Suppressor macrophage (primary cell): ENCODE data around the gene TTC39A.

ENCODE experiments used
- DNase-seq, 4 experiments: peaks; one replicate each; pipeline ENCODE4 v3.0.0-alpha.2; 2020 to 2022

TTC39A gene

DNA sequence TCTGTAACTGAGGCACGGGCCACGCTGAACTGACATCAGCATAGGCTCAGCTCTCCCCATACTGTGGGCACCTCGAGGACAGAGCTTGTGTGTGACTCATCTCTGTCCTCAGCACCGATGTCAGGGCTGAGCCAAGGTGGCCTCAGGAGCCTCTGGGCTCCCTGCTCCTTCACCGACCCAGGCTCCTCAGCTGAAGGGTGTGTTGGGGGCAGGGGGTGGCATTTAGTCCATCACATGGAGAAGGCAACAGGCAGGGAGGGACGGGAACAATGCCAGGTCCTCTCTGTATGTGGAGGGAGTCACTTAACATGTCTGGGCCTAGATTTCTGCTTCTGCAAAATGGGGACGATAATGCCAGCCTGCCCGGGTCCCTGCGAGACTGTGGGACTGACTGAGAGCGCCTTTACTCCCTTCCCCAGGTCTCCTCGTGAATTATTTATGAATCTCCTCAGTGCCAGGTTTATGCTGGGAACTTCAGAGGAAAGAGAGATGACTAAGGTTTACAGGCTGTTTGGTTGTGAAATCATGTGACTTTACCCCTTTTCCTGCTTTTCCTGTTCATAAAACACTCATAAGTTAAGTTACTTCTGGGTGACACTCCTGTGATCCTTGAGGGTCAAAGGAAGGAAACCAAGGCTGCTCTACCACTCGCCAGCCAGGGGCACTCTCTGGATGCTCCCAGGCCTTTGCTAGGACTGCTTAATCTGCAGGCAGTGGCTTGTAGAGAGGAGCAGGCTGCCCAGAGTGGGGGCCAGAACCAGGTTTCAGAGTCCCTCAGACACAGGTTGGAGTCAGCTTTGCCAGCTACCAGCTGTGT, 16.2 kb downstream of the TTC39A start:
- DNase-seq = peak in 2 of 4 experiments; percentile 26

DNA sequence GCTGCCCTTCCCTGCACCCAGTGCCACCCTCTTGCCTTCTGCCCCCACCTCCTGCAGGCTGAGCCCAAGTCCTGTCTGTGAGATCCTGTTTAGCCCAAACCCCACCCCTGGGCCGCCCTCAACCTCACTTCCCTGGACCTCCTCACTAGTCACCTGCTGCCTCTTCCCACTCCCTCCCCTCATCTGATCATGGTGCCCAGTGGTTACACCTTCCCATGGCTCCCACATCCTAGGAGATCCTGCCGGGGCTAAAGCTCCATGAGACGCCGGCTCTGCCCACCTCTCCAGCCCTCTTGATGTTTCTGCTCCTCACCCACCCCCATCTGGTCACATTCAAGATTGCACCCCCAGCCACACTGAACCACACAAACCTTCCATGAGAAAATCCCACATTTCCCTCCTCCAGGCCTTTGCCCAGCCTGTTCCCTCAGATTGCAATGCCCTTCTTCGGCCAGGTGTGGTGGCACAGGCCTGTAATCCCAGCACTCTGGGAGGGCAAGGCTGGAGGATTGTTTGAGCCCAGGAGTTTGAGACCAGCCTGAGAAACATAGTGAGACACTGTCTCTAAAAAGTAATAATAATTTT, 17.0 kb downstream of the TTC39A start:
- no peak for DNase-seq

DNA sequence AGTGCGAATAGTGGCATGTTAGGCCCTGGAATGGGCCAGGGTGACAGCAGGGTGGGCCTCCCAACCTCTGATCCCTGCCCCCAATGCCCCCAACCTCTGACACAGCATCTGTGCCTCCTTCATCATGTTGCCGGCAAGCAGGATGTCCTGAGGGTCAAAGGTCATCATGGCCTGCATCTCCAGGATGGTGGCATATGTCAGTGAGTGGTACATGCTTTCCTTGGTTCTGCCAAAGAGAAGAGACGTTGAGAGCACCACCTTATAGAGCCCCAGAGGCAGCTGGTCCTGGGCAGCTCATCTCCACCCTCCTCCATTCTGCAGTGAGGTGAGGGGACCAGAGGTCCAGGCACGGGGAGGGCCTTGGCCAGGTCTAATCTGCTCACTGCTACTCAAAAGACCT, 17.6 kb downstream of the TTC39A start:
- DNase-seq = no peak

DNA sequence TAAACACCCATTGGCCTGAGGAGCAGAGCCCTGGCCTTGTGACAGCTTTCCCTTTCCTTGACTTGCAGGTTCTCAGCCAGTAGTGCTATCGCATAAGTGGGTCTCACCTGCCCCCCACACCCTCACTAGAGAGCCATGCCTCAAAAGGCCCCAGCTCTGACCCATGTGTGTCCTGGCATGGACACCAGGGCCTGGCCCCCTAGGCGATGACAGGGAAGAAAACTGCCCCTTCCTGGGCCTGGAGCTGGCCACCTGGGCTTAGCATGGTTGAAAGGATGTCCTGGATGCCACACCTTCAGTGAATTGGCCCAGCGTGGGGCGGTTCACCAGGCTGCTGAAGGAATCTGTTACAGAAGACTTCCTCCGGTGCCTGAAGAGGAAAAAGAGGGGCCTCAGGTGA, 18.5 kb downstream of the TTC39A start:
- no peak for DNase-seq

DNA sequence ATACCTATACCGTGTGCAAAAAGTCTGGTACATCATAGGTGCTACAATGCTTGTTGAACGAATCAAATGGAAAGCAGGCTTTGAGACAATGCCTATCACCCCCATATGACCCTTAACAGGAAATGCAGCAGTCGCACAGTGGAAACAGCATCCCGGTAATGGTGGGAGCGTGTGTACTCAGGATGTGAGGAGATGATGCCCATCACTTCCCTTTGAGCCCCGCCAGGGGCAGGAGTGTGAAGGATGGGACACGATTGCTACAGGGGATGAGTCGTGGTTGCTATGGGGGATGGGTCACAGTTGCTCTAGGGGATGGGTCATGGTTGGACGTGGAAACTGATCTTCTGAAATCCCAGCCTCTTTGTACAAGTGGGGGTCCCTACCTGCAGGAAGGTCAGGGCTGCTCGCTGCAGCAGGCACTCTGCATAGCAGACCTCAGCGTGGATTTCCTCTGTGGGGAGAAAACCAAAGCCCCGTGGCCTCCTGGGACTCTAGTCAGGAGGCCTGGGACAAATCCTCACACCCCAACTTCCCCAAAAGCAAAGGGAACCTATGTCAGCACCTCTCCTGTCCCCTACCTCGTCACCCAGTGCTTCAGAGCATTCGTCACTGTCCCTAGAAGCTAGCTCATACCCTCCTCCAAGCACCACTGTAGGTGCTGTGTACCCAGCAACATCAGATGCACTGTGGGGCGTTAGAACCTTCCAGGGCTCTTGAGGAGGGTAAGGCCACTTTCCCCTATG, 19.3 kb downstream of the TTC39A start:
- peak; percentile 19 to 51 (median 40) for DNase-seq

DNA sequence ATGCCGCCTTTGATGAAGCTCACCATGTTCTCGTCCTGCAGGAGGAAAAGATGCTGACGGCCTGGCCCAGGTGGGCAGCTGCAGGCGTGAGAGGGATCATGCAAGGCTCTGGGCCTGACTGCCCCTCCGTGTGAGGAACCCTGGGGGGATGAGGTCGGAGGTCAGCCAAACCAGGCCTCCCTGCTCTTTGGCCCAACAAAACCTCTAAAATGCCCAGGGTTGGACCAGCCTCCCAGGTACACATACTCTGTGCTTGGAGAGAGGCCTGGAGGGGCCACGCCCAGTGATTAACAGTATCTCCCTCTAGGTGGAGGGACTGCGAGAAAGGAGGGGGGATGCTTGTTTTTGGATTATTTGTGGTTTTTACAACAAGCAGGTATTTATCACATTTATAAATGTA, 21.1 kb downstream of the TTC39A start:
- DNase-seq = no peak

DNA sequence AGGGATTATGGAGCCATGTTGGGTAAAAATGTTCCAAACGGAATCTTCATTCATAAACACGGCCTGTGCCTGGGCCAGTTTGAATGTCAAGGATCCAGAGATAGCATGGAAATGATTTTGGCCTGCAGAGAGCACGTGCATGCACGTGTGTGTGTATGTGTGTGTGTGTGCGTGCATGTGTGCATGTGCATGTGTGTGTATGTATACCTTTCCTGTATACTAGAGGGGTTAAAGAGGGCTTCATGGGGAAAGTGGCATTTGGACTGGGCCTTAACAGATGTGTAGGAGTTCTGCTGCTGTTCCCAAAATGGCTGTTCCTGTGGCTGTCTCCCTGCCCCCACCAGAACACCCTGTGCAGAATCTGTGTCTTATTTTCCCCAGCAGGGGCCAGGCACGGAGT, 21.7 kb downstream of the TTC39A start:
- no peak for DNase-seq

DNA sequence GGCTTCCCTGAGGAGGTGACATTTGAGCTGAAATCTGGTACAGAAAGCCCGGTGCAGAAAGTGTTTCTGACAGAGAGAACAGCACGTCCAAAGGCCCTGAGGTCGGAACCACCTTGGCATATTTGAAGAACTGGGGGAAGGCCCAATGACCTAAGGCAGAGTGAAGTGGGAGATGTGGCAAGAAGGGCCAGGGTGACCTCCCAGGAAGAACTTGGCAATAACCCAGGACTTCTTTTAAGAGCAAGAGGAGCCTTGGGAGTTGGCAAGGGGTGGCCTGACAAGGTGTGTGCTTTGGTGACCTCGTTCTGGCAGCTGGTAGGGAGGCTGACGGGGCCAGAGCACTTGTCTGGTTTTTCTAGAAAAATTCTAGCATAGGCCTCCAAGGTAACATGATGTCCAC, 23.4 kb downstream of the TTC39A start:
- no peak for DNase-seq

DNA sequence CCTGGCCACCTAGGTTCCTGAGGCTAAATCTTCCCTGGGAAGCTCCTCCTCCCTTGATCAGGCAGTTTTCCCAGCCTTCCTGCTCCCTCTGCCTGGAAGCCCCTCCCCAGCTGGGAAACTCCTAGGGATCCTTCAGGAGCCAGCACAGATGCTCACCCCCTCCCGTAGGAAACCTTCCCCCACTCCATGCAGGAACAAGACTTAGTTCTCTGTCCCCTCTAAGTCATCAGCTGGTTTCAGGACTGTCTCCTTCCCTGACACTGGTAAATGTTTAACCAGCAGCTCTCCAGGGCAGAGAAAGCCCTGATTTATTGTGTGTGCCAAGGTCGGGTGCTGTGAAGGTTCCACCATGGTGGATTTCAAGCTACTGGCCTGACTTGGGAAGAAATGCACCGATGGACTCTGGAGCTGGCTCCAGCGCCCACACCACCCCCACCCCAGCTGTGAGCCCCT, 25.0 kb downstream of the TTC39A start:
- DNase-seq = no peak

DNA sequence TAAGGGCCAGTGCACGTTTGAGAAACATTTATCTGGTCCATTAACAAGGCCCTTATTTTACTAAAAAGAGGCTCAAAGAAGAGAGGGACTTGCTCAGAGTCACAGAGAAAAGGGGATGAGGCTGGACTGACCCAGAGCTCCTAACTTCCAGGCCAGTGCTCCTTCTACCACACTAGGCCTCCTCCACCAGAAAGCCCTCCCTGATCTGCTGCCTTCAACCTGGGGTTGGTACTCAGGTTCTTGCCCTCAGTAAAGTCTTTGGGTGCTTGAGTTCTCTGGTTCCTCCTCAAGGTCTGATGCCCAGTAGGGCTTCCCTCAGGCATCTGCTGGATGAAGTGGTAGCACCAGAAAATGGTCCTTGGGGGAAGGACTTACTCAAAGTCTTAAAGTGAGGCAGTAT, 26.0 kb downstream of the TTC39A start:
- no peak for DNase-seq

DNA sequence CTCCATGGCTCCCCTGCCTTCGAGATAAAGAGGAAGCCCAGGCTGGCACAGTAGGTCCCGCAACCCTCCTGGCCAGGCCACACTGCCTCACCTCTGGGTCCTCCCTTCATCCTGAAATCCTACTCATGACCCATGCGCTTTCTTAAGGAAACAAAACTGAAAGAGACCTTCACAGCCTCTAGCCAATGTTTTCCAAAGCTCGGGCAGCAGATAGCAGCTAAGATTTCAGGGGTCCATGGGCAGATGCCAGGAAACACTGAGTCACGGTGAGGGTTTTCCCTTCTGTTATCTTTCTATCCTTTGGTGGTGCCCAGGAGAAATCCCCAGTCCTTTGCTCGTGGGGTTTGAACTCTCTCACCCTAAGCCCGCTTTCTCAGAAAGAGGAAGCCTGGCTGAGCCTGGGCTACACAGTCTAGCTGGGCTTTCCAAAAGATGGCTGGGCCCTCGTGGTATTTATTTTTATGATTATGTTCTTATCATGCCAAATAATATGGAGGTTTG, 26.6 kb downstream of the TTC39A start:
- peak; percentile 51 to 65 (median 61) for DNase-seq

DNA sequence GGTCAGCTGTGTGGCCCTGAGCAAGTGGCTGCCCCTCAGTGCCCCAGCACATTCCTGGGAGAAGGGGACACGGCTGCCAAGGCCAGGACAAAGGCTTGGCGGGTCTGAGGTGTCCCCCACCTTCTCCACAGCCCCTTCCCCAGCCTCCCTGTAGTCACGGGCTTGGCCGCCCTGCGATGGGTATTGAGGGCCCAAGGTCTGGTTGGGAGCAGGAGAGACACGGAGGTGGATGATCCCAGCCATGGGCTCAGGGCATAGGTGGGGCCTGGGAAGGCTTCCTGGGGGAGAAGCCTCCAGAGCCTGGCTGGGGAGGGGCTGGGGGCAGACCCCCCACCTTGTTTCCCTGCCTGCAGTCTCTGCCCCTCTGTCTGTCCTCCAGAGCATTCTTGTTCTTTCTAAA, 27.0 kb downstream of the TTC39A start:
- no peak for DNase-seq

DNA sequence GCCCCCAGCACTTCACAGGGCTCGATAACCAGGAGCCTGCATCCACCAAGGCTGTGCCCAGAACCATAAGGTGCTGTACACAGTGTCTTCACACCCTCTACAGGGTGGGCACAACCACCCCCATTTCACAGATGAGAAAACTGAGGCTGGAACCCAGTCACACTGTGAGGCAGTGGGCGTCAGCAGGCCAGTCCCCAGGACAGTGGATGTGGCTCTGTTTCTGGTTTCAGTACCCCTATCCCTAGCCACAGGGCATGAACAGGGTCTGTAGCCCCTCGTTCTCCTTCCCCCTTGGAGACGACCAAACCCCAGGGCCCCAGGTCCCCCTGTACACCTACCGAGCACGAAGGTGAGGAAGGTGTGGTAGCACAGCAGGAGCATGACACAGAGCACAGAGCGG, 27.6 kb downstream of the TTC39A start:
- no peak for DNase-seq

DNA sequence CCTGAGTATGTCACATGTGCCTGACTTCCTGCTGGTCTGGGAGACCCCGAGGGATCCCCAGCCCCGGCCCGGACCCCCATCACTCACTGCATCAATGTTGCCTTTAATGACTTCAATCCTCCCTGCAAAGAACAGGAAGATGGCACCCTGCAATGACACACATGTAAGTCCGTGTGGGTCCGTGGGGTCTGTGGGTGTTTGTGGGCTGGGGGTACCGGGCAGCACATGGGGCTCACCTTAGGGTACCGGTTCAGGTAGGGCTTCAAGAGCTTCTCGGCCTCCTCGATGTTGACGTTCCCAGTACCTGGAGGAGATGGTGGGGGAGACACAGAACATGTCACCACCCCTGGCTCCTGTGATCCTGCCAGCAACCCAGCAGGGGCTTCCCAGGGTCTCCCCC, 28.1 kb downstream of the TTC39A start:
- no peak for DNase-seq

DNA sequence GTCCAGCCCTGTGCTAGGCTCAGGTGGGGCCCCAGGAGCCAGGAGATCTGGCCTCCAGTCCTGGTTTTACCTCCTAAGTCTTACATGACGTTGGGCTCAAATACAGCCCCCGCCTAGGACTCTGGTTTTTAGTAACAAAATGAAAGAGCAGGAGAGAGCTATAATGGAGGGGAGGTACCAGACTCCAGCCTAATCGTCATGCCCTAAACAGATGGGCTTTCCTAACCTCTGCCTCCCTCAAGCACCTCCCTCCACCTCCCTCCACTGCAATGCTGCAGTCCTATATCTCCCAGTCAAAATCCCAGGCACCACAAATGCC, 28.6 kb downstream of the TTC39A start:
- DNase-seq = no peak

DNA sequence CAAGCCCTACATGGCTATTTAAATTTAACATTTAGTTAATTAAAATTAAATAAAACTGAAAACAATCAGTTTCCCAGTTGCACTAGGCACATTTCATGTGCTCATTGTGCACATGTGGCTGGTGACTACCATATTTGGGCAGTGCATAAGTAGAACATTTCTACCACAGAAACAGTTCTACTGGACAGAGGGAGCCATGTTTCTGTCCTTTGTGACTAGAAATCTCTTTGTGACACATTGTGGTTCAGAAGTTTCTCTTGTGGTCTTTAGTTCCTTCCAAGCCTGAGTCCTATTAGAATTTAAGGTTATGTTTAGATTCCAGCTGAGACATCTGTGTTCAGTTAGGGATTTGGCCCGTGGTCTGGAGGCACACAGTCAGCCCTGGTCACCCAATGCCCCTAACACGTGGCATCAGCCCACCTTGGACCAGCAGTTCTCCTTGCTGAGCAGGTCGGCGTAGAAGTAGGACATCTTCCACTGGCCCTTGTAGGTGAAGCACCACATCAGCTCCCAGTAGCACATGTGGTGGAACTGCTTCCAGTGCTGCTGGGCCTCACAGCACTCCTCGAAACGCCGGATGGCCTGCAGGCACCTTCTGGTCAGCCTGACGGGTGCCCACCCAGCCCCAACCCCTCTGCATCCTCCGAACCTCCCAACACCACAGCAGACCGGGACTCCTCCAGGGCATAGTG, 29.1 kb downstream of the TTC39A start:
- no peak for DNase-seq

DNA sequence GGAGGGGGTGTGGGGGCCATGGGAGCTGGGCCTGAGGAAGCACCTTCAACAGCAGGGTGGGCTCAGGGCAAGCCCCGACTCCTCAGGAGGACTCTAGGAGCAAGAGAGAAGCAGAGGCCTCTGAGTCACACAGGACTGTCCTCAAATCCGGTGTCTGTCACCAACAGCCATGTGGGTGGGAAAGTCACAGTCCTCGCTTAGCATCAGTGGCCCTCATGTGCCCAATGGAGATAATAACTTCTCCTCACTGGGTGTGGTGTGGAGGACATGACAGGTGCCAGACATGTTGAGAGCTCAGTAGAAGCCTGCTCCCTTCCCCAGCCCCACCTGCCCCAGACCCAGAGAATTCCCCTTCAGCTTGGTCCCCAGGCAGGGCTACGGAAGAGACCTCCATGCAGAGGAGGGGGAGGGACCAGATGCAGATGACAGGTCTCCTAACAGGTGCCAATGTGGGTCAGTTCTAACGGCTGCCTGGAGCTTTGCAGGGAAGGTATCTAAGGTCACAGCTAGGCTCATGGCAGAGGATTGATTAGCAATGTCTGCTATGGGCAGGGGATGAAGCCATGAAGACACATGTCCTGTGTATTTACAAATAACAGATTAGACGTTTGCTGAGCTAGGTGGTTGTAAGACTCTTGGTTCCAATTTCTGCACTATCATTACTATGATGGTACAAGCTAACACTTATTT, 30.2 kb downstream of the TTC39A start:
- DNase-seq = no peak

DNA sequence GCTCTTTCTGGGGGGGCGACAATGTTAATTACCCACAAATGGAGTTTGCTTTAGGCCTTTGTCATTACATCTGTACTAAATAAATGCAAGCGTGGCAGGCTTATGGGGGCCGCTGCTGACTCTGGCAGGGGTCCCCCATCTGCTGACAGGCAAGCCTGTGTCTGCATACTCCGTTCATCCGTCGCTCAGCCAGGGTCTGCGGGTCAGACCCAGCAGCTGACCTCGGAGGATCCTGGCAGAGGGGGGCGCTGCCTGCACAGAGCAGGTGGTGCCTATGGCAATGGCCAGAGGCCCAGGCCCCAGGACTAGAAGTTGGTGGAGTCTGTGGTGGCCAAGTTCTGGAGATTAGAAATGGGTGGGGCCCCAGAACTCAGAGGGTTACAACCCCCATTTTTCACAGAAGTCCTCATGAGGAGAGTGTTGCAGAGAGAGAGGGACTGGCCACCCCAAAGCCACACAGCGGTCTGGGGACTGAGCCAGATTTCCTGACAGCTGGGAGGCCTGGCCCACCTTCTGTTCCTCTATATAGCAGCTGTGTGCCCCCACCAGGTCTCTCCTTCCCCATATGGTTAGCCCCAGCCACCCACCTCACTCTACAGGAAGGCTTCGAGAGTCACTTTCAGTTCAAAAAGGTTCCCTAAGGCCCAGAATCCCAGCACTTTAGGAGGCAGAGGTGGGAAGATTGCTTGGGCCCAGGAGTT, 31.0 kb downstream of the TTC39A start:
- no peak for DNase-seq

DNA sequence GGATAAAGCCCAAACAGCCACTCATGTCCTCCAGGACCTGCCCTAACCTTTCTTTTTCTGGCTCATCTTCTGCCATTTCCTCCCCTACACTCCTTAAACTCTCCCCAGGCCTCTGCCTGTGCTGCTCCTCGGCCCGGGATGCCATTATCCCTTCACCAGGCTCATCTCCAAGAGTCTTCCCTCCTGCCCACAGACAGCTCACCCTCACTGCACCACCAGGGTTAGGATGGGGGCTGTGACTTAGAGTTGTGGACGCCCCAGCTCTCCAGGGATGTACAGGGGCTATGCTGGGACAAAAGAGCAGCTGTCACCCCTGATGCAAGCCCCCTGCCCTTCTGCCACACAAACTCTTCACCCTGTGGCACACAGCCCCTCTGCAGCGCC, 32.0 kb downstream of the TTC39A start:
- no peak for DNase-seq

DNA sequence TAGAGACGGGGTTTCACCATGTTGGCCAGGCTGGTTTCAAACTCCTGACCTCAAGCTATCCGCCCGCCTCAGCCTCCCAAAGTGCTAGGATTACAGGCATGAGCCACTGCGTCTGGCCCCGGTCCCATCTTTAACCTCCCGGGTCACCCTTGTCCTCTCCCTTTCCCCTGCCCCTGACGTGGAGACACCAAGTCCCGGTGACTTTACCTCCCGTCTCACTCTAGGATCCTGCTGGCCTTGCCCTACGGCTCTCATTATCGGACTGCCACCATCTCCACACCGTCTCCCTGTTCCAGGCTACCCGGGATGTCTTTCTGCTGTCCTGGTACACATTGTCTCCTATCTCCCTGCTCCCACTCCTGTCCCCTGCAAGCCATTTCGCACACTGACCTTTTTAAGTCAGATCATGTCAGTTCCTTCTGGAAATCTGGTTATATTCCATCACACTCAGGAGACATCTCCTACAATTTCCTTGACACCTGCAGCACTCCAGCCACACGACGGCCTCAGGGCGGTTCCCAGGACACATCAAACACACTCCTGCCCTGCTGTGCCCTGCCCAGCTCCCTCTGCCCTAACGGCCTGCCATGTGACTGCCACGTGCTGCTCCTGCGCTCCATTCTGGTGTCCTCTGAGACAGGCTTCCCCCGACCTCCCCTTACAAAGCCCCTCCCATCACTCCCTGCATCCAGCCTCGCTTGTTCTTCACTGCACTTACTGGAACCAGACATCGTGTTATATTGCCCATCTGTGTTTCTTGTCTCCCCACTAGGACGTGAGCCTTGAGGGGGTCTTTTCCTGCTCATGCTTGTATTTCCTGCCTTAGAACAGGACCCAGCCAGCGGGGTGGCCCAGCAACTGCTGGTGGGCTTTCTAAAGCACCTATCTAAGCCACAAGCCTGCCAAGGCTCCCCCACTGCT, 32.7 kb downstream of the TTC39A start:
- DNase-seq = no peak
